GM12865 (cell line): ENCODE data around the gene CC2D2A.

Source experiments
- DNase-seq: peaks from one replicate; pipeline ENCODE4 v3.0.0; 2010; ENCODE audit warnings: low read depth
- H3K4me3 ChIP-seq: 2 replicates; pipeline ENCODE4 v1.5.1; 2011; ENCODE audit warnings: mild to moderate bottlenecking, low read depth, low read length, control low read depth
- CTCF ChIP-seq: IDR thresholded peaks from 2 replicates; pipeline ENCODE4 v1.5.1; 2011; ENCODE audit warnings: low read length, control low read depth, low read depth, inconsistent platforms; ENCODE audit not compliant: insufficient read depth; ENCODE audit errors: missing control alignments

Gene CC2D2A

GRCh38 chr4:15481961-15482745 is 12.5 kb downstream of the CC2D2A start:
- no peak for DNase-seq
- no peak for TF ChIP-seq CTCF
- no peak overlapping the region for H3K4me3 ChIP-seq

- no peak overlapping the region for H3K4me3 ChIP-seq
- TF ChIP-seq CTCF, result no peak
- no peak for DNase-seq
Observed at GRCh38 chr4:15482842-15483241, 13.2 kb downstream of the CC2D2A start.

- no peak for TF ChIP-seq CTCF
- no peak overlapping the region for H3K4me3 ChIP-seq
- DNase-seq, result no peak
Observed at GRCh38 chr4:15488136-15488535, 18.5 kb downstream of the CC2D2A start.

- no peak for TF ChIP-seq CTCF
- no peak for DNase-seq
- H3K4me3 ChIP-seq, result no peak overlapping the region
Observed at GRCh38 chr4:15488658-15489470, 19.2 kb downstream of the CC2D2A start.

GRCh38 chr4:15489551-15489950 is 19.9 kb downstream of the CC2D2A start:
- no peak overlapping the region for H3K4me3 ChIP-seq
- DNase-seq, result no peak
- no peak for TF ChIP-seq CTCF

- TF ChIP-seq CTCF, result no peak
- no peak overlapping the region for H3K4me3 ChIP-seq
- no peak for DNase-seq
Observed at GRCh38 chr4:15493411-15493810, 23.7 kb downstream of the CC2D2A start.
